ENCODE data around the gene FAM227A.

DNA sequence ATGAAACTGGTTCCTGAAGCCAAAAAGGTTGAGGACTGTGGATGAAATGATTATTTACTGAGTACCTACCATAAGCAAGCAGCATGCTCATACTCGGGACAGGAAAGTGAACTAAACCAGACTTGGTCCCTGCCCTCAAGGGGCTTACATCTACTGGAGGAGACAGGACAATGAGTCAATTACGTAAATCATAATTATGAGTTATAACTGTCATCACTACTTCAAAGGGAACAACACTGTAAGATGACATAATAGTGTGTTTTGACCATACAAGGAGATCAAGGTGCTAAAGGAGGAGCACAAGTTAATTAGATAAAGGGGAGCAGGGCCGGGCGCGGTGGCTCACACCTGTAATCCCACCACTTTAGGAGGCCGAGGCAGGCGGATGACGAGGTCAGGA is 2.5 kb downstream of the FAM227A start:
- TF ChIP-seq EGR1 (IDR thresholded peaks at IDR 0.05; ENCODE audit: borderline replicate concordance, low read depth, low read length), result no peak
- TF ChIP-seq, protein P1, sequence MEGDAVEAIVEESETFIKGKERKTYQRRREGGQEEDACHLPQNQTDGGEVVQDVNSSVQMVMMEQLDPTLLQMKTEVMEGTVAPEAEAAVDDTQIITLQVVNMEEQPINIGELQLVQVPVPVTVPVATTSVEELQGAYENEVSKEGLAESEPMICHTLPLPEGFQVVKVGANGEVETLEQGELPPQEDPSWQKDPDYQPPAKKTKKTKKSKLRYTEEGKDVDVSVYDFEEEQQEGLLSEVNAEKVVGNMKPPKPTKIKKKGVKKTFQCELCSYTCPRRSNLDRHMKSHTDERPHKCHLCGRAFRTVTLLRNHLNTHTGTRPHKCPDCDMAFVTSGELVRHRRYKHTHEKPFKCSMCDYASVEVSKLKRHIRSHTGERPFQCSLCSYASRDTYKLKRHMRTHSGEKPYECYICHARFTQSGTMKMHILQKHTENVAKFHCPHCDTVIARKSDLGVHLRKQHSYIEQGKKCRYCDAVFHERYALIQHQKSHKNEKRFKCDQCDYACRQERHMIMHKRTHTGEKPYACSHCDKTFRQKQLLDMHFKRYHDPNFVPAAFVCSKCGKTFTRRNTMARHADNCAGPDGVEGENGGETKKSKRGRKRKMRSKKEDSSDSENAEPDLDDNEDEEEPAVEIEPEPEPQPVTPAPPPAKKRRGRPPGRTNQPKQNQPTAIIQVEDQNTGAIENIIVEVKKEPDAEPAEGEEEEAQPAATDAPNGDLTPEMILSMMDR (IDR thresholded peaks at IDR 0.05; ENCODE audit: control extremely low read depth in 1 of 3, insufficient read depth in 1 of 3, low read depth in 1 of 3, low read length in 3 of 3), result no peak
- TF ChIP-seq, protein P2, sequence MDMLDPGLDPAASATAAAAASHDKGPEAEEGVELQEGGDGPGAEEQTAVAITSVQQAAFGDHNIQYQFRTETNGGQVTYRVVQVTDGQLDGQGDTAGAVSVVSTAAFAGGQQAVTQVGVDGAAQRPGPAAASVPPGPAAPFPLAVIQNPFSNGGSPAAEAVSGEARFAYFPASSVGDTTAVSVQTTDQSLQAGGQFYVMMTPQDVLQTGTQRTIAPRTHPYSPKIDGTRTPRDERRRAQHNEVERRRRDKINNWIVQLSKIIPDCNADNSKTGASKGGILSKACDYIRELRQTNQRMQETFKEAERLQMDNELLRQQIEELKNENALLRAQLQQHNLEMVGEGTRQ (IDR thresholded peaks at IDR 0.05; ENCODE audit: low read length), result no peak
- TF ChIP-seq EZH2 (IDR thresholded peaks at IDR 0.05; ENCODE audit: low read depth, low read length, severe bottlenecking), result no peak
